Choroid plexus epithelial cell (primary cell): ENCODE results near the gene RALGAPA2.

Source experiments
- DNase-seq: peaks from one replicate; pipeline ENCODE4 v3.0.0-alpha.2; 2010; ENCODE audit warnings: low read depth
- H3K4me3 ChIP-seq: 2 replicates; pipeline ENCODE4 v1.5.1; 2011; ENCODE audit warnings: low read depth, mild to moderate bottlenecking, control low read depth, low read length, moderate library complexity
- TF ChIP-seq, protein P1 (sequence below): conservative IDR thresholded peaks from 2 replicates; pipeline ENCODE4 v1.5.1; 2011; ENCODE audit warnings: low read depth, mild to moderate bottlenecking, control low read depth, inconsistent platforms, low read length, moderate library complexity

The RALGAPA2 gene

DNA sequence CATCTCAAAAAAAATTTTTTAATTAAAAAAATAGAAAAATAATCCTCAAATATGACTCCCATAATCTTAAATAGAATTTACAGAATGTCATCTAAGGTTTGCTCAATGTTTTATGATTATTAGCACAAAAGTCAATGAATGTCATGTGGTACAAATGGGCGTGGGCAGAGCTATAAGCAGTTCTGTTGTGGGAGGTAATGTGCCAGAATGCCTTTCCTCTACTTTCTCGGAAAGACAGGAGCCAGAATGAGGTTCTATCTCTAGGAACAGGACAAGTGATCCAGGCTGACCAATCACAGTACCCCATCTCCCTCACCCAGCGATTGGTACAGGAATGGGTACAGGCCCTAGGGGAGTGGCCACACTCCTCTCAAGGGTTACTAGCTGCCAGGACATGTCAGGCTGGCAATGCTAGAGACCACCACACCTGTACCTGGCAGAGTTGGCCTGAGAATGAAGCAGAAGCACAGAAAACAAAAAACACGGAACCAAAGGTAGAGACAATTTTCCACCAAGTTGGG, 15.1 kb downstream of the RALGAPA2 start:
- H3K4me3 ChIP-seq, result no peak overlapping the region
- DNase-seq, result no peak
- TF ChIP-seq, protein P1, sequence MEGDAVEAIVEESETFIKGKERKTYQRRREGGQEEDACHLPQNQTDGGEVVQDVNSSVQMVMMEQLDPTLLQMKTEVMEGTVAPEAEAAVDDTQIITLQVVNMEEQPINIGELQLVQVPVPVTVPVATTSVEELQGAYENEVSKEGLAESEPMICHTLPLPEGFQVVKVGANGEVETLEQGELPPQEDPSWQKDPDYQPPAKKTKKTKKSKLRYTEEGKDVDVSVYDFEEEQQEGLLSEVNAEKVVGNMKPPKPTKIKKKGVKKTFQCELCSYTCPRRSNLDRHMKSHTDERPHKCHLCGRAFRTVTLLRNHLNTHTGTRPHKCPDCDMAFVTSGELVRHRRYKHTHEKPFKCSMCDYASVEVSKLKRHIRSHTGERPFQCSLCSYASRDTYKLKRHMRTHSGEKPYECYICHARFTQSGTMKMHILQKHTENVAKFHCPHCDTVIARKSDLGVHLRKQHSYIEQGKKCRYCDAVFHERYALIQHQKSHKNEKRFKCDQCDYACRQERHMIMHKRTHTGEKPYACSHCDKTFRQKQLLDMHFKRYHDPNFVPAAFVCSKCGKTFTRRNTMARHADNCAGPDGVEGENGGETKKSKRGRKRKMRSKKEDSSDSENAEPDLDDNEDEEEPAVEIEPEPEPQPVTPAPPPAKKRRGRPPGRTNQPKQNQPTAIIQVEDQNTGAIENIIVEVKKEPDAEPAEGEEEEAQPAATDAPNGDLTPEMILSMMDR, result no peak

DNA sequence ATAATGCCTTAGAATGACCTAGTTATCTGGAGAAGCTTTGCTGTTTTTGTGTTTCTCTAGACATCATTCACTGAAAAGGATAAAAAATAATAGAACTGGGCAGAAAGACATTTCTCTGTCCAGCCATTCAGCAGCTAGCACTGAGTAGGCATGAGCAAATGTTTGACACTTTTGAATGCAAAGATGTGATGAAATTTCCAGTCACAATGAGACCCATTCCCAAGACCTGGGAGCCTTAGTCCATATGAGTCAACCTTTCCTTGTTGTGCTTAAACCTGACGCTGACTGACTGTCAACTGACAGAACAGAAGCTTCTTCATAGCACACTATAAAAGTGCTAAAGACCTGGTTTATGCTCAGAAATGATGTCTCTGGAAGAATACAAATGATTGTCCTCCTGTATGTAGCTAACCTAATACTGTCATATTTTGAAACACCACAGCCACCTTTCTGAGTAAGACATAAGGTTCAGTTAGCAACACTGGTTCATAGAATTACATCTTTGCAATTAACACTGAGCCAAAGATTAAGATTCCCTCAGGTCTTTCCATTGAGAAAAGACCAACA, 17.1 kb downstream of the RALGAPA2 start:
- TF ChIP-seq, protein P1, result no peak
- DNase-seq, result no peak
- no peak overlapping the region for H3K4me3 ChIP-seq

DNA sequence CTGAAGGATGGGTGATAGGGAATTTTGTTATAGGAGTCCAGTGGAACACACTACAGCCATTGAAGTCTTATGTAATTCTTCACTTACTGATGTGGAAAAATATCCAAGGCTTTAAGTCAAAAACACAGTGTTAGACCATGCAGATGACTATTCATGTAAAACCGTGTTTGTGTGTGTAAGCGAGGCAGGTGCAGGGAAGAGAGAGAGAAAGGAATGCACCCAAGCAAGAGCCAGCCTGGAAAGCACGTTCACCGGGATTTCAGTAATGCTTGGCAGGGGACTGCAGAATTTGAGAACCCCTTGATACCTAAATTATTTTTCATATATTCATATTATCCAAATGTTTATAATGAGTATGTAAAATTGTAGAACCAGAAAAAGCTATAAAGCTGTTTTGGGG, 17.9 kb downstream of the RALGAPA2 start:
- no peak overlapping the region for H3K4me3 ChIP-seq
- TF ChIP-seq, protein P1, result no peak

DNA sequence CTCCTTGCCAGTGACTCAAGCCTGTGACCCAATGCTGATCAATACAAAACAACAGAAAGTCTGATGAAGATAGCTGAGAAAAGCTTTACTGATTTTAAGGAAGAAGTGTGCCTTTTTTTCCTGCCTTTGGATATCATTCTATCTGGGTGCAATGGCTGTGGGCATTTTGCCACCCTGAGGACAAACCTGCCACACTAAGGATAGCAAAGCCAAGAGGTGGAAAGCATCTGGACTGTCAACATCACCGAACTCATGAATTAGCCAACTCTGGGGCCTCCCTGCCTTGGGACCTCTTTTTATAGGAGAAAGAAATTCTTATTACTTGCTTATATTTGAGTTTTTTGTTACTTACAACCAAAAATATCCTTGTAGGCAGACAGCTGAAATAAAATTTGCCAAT, 19.9 kb downstream of the RALGAPA2 start:
- TF ChIP-seq, protein P1, result no peak

More for the DNA sequence above, 17.9 kb downstream of the RALGAPA2 start:
- no peak for DNase-seq

DNA sequence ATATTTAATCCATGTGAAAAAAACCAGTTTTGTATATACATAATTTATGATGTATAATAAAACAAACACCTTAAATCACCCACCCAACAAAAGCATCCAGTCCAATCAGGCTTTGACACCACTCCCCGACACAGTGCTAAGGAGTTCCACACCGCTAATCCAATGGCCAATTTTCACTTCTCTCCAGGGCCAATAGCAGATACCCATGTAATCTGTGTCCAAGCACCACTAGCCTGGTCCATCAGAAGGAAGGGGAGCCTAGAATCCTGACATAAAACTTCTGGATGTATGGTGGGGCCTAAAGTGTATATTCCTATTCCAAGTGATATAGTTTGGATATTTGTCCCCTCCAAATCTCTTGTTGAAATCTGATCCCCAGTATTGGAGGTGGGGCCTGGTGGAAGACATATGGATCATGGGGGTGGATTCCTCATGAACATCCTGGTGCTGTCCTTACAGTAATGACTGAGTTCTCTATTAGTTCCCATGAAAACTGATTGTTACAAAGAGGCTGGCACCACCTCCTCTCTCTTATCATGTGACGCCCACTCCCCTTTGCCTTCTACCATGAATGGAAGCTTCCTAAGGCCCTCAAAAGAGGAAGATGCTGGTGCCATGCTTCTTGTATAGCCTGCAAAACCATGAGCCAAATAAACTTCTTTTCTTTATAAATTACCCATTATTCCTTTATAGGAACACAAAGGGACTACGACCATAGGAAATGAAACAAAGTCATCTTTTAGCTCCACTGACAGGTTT, 20.8 kb downstream of the RALGAPA2 start:
- TF ChIP-seq, protein P1, result no peak
- no peak for DNase-seq
- H3K4me3 ChIP-seq, result no peak overlapping the region

More for the DNA sequence above, 19.9 kb downstream of the RALGAPA2 start:
- H3K4me3 ChIP-seq, result no peak overlapping the region
- no peak for DNase-seq

DNA sequence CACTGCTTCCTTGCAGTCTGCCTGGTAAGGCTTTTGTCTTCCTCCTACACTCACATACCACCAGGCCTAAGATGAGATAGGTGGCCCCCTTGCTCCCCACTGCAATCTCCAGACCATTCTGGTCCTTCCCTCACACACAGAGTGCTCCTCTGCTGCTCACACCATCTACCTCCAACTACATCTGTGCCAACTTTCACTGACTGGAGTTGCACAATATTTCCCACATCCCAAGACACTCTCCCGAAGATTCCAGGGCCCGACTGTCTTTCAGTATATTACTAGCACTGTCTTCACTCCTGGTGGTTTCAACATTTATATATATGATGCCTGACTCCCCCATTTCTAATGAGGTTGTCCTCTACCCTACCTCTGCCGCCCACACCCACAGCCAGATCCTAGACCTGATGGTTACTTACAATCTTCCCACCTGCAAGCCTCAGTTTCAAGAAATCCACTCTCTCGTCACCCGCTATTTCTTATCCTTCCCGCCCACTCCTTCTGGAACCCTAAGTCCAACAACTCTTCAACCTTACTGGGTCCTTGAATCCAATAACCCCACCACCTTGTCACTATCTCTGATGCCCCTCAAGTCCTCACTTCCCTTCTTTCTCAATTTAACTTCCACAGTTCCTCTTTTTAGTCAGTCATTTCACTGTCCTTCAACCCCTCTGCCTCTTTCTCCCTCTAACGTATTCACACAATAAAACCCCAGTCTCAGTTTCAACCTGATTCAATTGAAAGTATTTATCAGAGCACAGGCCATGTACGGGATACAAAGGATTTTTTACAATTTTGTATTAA, 21.6 kb downstream of the RALGAPA2 start:
- DNase-seq, result no peak
- H3K4me3 ChIP-seq, result no peak overlapping the region
- TF ChIP-seq, protein P1, result no peak
